ENCODE results near the gene TMEM74B.

DNA sequence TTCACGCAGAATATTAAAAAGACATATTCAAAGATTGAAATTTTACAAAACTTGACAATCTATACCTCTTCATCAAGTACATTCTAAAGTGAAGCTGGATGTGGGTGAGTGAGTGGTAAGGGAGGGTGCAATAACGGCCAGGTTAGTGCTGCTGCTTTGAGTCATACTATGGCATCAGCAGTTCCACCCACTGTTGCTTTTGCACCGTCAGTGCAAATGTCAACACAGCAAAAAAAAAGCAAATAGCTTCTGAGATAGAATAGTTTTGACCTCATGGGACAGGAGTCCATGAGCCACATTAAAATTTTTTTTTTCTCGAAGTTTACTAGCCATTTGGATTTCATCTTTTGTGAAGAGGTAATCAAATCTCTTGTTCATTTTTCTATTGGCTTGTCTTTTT is 34.6 kb downstream of the TMEM74B start:
- TF ChIP-seq TCF7L2 (IDR thresholded peaks at IDR 0.05; ENCODE audit: low read depth, low read length): no peak
- no peak for TF ChIP-seq ZNF76 (CRISPR knock-in tag; IDR thresholded peaks at IDR 0.05; ENCODE audit: borderline replicate concordance)
- TF ChIP-seq CHCHD3 (CRISPR knock-in tag; IDR thresholded peaks at IDR 0.05): no peak
- TF ChIP-seq, protein P1, sequence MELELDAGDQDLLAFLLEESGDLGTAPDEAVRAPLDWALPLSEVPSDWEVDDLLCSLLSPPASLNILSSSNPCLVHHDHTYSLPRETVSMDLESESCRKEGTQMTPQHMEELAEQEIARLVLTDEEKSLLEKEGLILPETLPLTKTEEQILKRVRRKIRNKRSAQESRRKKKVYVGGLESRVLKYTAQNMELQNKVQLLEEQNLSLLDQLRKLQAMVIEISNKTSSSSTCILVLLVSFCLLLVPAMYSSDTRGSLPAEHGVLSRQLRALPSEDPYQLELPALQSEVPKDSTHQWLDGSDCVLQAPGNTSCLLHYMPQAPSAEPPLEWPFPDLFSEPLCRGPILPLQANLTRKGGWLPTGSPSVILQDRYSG (tag; conservative IDR thresholded peaks at IDR 0.05; ENCODE audit: low read depth): no peak
- TF ChIP-seq, protein P2, sequence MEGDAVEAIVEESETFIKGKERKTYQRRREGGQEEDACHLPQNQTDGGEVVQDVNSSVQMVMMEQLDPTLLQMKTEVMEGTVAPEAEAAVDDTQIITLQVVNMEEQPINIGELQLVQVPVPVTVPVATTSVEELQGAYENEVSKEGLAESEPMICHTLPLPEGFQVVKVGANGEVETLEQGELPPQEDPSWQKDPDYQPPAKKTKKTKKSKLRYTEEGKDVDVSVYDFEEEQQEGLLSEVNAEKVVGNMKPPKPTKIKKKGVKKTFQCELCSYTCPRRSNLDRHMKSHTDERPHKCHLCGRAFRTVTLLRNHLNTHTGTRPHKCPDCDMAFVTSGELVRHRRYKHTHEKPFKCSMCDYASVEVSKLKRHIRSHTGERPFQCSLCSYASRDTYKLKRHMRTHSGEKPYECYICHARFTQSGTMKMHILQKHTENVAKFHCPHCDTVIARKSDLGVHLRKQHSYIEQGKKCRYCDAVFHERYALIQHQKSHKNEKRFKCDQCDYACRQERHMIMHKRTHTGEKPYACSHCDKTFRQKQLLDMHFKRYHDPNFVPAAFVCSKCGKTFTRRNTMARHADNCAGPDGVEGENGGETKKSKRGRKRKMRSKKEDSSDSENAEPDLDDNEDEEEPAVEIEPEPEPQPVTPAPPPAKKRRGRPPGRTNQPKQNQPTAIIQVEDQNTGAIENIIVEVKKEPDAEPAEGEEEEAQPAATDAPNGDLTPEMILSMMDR (IDR thresholded peaks at IDR 0.05 in 2 of 3, conservative IDR thresholded peaks at IDR 0.05 in 1 of 3; ENCODE audit: insufficient read depth in 2 of 3, low read depth in 1 of 3, low read length in 3 of 3): no peak
- TF ChIP-seq, protein P3, sequence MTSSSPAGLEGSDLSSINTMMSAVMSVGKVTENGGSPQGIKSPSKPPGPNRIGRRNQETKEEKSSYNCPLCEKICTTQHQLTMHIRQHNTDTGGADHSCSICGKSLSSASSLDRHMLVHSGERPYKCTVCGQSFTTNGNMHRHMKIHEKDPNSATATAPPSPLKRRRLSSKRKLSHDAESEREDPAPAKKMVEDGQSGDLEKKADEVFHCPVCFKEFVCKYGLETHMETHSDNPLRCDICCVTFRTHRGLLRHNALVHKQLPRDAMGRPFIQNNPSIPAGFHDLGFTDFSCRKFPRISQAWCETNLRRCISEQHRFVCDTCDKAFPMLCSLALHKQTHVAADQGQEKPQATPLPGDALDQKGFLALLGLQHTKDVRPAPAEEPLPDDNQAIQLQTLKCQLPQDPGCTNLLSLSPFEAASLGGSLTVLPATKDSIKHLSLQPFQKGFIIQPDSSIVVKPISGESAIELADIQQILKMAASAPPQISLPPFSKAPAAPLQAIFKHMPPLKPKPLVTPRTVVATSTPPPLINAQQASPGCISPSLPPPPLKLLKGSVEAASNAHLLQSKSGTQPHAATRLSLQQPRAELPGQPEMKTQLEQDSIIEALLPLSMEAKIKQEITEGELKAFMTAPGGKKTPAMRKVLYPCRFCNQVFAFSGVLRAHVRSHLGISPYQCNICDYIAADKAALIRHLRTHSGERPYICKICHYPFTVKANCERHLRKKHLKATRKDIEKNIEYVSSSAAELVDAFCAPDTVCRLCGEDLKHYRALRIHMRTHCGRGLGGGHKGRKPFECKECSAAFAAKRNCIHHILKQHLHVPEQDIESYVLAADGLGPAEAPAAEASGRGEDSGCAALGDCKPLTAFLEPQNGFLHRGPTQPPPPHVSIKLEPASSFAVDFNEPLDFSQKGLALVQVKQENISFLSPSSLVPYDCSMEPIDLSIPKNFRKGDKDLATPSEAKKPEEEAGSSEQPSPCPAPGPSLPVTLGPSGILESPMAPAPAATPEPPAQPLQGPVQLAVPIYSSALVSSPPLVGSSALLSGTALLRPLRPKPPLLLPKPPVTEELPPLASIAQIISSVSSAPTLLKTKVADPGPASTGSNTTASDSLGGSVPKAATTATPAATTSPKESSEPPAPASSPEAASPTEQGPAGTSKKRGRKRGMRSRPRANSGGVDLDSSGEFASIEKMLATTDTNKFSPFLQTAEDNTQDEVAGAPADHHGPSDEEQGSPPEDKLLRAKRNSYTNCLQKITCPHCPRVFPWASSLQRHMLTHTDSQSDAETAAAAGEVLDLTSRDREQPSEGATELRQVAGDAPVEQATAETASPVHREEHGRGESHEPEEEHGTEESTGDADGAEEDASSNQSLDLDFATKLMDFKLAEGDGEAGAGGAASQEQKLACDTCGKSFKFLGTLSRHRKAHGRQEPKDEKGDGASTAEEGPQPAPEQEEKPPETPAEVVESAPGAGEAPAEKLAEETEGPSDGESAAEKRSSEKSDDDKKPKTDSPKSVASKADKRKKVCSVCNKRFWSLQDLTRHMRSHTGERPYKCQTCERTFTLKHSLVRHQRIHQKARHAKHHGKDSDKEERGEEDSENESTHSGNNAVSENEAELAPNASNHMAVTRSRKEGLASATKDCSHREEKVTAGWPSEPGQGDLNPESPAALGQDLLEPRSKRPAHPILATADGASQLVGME (CRISPR knock-in tag; IDR thresholded peaks at IDR 0.05): no peak

Data from K562 (cell line).